Lower lobe of right lung (tissue), 2 donors: Measurements from ENCODE around the gene UNK. TPM values are rescaled to one million over a fixed set of nuclear protein-coding genes. Genes with fewer than 3 reads are reported as not detected.
"Not testable (repeated sequence)": the region's sequence is repeated elsewhere in the genome, so short reads cannot be mapped to it uniquely, and the experiment has no call there.

Experiments used
- ATAC-seq, 2 donors: fragments of 200-7000 bp; cut with Tn5 transposase; one replicate each; pipeline ENCODE4 v1.9.1; 2020 to 2022; ENCODE audit warnings: mild to moderate bottlenecking in 2 of 2, moderate library complexity in 2 of 2
- DNase-seq: peaks from one replicate; pipeline ENCODE4 v3.0.0-alpha.2; 2020
- H3K27ac ChIP-seq: fragments of 200-600 bp; one replicate; pipeline ENCODE4 v1.8.0; 2022
- H3K27me3 ChIP-seq: fragments of 200-600 bp; one replicate; pipeline ENCODE4 v1.8.0; 2022; ENCODE audit warnings: low read depth
- H3K36me3 ChIP-seq: fragments of 200-600 bp; one replicate; pipeline ENCODE4 v1.8.0; 2022; ENCODE audit warnings: mild to moderate bottlenecking
- H3K4me1 ChIP-seq: fragments of 200-600 bp; one replicate; pipeline ENCODE4 v1.8.0; 2022
- H3K4me3 ChIP-seq: fragments of 200-600 bp; one replicate; pipeline ENCODE4 v1.8.0; 2022; ENCODE audit warnings: mild to moderate bottlenecking
- H3K9me3 ChIP-seq: fragments of 200-600 bp; one replicate; pipeline ENCODE4 v1.8.0; 2022
- CTCF ChIP-seq: fragments of 200-600 bp; IDR thresholded peaks from one replicate; pipeline ENCODE4 v1.8.0; 2022; ENCODE audit warnings: antibody characterized with exemption, mild to moderate bottlenecking
- intact Hi-C: fragments of 100-400 bp; cut with DNase I; formaldehyde crosslinking; loops from one replicate; pipeline ENCODE4 v1.11.0; 2022
- total RNA-seq: library from RNA; stranded (reverse); fragmentation: NEBNext Ultra II Directional; extraction: Animal tissue kit (Norgen Biotek cat#: 25700); gene quantifications from one replicate; pipeline ENCODE4 v1.2.1, GENCODE V29; 2021
- donor health status: DM: no; HTN: yes; CAD: no; lungs with severe emphysema.

UNK gene
- total RNA-seq, 1 donor from 2014 or later: 31.1 TPM

- intact Hi-C loops: no loop called here
- no peak overlapping the region for H3K4me3 ChIP-seq
- H3K27ac ChIP-seq: peak overlapping the region; percentile 90
- peaks cover 71% of the 10 kb centered on the region for H3K36me3 ChIP-seq
- no peak for TF ChIP-seq CTCF
- H3K27me3 ChIP-seq: no peaks in the 10 kb centered on the region
- ATAC-seq (no peak), DNase-seq (no peak)
- H3K9me3 ChIP-seq: no peaks in the 10 kb centered on the region
- peaks cover 78% of the 10 kb centered on the region for H3K4me1 ChIP-seq
Observed at GRCh38 chr17:75849279-75849646, 64.7 kb downstream of the UNK start.

DNA sequence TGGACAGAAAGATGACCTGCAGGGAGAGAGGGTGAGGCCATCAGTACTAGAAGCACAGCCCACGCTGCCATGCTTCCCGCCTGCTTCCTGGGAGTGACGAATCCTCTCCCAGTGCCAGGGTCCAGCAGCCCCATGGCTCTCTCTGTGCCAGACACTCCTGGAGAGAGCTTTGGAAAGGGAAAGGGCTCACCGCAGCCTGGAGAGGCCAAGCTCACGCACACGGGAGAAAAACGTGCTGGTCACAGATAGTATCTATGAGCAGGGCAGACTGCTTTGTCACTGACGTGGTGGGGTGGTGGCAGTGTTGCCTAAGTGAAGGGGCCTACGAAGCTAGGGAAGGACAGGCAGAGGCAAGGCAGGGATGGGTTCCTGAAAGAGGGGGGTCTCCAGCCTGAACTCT, 65.1 kb downstream of the UNK start:
- no peaks in the 10 kb centered on the region for H3K9me3 ChIP-seq
- no peaks in the 10 kb centered on the region for H3K27me3 ChIP-seq
- no peak for TF ChIP-seq CTCF
- intact Hi-C loops: no loop called here
- peaks cover 71% of the 10 kb centered on the region for H3K36me3 ChIP-seq
- peak overlapping the region; percentile 90 for H3K27ac ChIP-seq
- H3K4me3 ChIP-seq: no peak overlapping the region
- ATAC-seq (no peak), DNase-seq (no peak)
- peaks cover 78% of the 10 kb centered on the region for H3K4me1 ChIP-seq

DNA sequence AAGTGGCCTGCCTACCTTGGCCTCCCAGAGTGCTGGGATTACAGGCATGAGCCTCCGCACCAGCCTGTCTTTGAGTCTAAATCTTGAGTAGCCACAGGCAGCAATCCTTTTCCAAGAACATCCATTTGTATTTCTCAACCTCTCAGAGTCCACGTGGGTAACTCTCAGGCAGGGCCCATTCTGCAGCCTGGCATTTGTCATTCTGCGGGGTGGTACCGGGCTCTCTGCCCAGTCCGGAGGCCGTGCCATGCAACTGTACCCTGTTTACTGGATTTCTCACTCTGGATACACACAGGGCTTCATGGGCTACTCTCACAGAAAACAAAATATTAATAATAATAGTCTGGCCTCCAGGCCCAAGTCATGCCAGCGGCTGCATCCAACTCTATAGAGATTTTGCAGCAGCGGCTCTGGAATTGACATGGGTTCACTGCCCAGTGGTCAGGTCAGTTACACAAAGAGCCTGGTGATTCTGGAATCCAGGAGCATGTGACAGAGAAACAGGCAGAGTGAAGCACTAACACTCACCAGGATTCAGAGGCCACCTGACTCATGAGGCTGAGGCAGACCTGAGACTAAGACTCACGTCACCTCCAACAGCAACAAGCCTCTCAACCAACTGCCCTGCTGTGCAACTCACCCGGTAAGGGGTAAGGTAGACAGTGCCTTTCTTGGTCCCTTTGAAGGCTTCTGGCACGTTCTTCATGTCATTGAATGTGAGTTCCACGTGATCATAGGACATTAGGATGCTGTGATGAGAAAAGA, 66.5 kb downstream of the UNK start:
- H3K27ac ChIP-seq: no peak overlapping the region
- no peak overlapping the region for H3K4me3 ChIP-seq
- H3K36me3 ChIP-seq: peaks cover 66% of the 10 kb centered on the region
- H3K27me3 ChIP-seq: no peaks in the 10 kb centered on the region
- no peak for DNase-seq
- no peaks in the 10 kb centered on the region for H3K9me3 ChIP-seq
- intact Hi-C loops: no loop called here
- H3K4me1 ChIP-seq: peaks cover 65% of the 10 kb centered on the region
- TF ChIP-seq CTCF: no peak
- ATAC-seq: no peak

DNA sequence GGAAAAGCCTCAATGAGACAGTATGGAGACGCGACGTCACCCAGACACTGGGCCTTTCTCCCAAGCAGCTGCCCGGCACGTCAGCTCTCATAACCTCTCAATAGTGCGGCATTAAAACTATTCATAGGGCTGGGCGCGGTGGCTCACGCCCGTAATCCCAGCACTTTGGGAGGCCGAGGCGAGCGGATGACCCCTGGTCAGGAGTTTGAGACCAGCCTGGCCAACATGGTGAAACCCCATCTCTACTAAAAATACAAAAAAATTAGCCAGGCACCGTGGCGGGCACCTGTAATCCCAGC, 67.0 kb downstream of the UNK start:
- intact Hi-C loops, H3K9me3 ChIP-seq, ATAC-seq, H3K27ac ChIP-seq, H3K27me3 ChIP-seq, DNase-seq, H3K4me3 ChIP-seq: not testable (repeated sequence)
- peaks cover 60% of the 10 kb centered on the region for H3K36me3 ChIP-seq
- peaks cover 65% of the 10 kb centered on the region for H3K4me1 ChIP-seq

- no peak for TF ChIP-seq CTCF
- H3K27me3 ChIP-seq: no peaks in the 10 kb centered on the region
- peak overlapping the region; percentile 94 for H3K4me3 ChIP-seq
- peaks cover 55% of the 10 kb centered on the region for H3K4me1 ChIP-seq
- H3K36me3 ChIP-seq: peaks cover 42% of the 10 kb centered on the region
- H3K27ac ChIP-seq: peak overlapping the region; percentile 100
- intact Hi-C loops: no loop called here
- no peak for DNase-seq
- H3K9me3 ChIP-seq: no peaks in the 10 kb centered on the region
- no peak for ATAC-seq
Observed at GRCh38 chr17:75853433-75853832, 68.8 kb downstream of the UNK start.

DNA sequence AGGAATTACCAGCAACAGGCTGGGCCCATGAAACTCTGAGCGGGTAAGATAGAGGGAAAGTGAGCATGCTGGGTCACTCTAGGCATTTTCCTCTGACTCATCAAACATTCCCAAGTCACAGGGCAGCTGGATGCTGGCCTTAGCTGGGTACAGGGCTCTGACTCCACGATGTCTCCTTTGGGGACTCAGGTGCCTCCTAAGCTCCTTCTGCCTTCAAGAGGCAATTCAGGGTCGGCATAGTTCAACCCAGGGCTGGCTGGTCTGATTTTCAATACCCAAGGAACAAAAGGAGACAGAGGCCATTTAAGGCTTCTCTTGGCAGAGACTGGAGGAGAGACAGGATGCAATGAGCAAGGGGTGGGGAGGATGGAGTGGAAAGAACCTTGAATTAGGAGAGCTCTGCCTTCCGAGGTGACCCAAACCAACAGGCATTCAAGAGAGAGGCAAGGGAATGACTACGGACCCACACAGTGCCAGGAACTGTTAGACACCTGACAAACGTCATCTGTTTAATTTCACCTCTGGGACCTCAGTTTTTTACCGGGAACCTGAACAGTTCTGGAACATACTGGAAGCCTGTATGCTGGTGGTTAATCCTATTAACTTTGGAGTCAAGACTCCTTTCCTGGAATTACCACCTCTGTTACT, 69.6 kb downstream of the UNK start:
- Histone ChIP-seq H3K9me3 (no peaks in the 10 kb centered on the region), H3K36me3 (peaks cover 35% of the 10 kb centered on the region), H3K27me3 (no peaks in the 10 kb centered on the region), H3K27ac (peak overlapping the region; percentile 100), H3K4me3 (peak overlapping the region; percentile 94), H3K4me1 (peaks cover 54% of the 10 kb centered on the region)
- intact Hi-C loops: no loop called here
- ATAC-seq (peak in 1 of 2 donors; percentile 30), DNase-seq (no peak)
- no peak for TF ChIP-seq CTCF
